ENCODE results near the gene CENPX. TPM values are rescaled to one million over a fixed set of nuclear protein-coding genes. Genes with fewer than 3 reads are reported as not detected.

CENPX gene
- total and polyA plus RNA-seq, 2 of the 13 experiments (the other 11 are each of a cell fraction or from before 2014, with no cell fraction given): 92.7 to 170 TPM

- TF ChIP-seq ZNF574 (CRISPR knock-in tag; IDR thresholded peaks at IDR 0.05) (peak; percentile 84), PHF21A (CRISPR knock-in tag; IDR thresholded peaks at IDR 0.05) (no peak), HCFC1 (IDR thresholded peaks at IDR 0.05; ENCODE audit: low read depth, low read length) (peak; percentile 58; the same call in 1 of the 2 replicates), SMARCE1 (IDR thresholded peaks at IDR 0.05; ENCODE audit: borderline replicate concordance) (no peak), ZNF589 (CRISPR knock-in tag; conservative IDR thresholded peaks at IDR 0.05) (peak; percentile 62; the same call in 1 of the 2 replicates), TFE3 (CRISPR knock-in tag; IDR thresholded peaks at IDR 0.05) (no peak), SNAPC2 (CRISPR knock-in tag; IDR thresholded peaks at IDR 0.05) (no peak), PLSCR1 (CRISPR knock-in tag; IDR thresholded peaks at IDR 0.05; ENCODE audit: borderline replicate concordance) (no peak), ZNF296 (CRISPR knock-in tag; conservative IDR thresholded peaks at IDR 0.05) (no peak; the same call in 1 of the 2 replicates), ZNF282 (IDR thresholded peaks at IDR 0.05; ENCODE audit: partially characterized antibody) (no peak), YEATS2 (CRISPR knock-in tag; IDR thresholded peaks at IDR 0.05; ENCODE audit: borderline replicate concordance) (0 out of 2 replicates have a peak, but pooled peaks have one; percentile 47), HES4 (CRISPR knock-in tag; IDR thresholded peaks at IDR 0.05; ENCODE audit: borderline replicate concordance) (peak; percentile 62; the same call in 1 of the 2 replicates), ZFP91 (CRISPR knock-in tag; IDR thresholded peaks at IDR 0.05; ENCODE audit: borderline replicate concordance) (peak; percentile 99), HNF1A (IDR thresholded peaks at IDR 0.05; ENCODE audit: low read depth) (no peak), HNF1A (CRISPR knock-in tag; IDR thresholded peaks at IDR 0.05; ENCODE audit: borderline replicate concordance) (peak; percentile 25; the same call in 1 of the 2 replicates), NFYB (CRISPR knock-in tag; IDR thresholded peaks at IDR 0.05) (no peak; the same call in 1 of the 2 replicates)
Measured at GRCh38 chr17:82051776-82052637, 29.3 kb upstream of the CENPX start, which contains the start of the genes GPS1 and RFNG (continued).

All from HepG2 (cell line).